ENCODE measurements around the gene ZBTB21.

Gene ZBTB21

GRCh38 chr21:42009831-42010506 lies at the start of gene ZBTB21:
Gene ZBTB21 (minus strand): TSS chr21:42010360. CDS start chr21:41994095, 16,265 bp downstream.
- peak; percentile 99 for DNase-seq

- DNase-seq: no peak
Measured at GRCh38 chr21:42059721-42060120, 49.6 kb upstream of the ZBTB21 start.

DNA sequence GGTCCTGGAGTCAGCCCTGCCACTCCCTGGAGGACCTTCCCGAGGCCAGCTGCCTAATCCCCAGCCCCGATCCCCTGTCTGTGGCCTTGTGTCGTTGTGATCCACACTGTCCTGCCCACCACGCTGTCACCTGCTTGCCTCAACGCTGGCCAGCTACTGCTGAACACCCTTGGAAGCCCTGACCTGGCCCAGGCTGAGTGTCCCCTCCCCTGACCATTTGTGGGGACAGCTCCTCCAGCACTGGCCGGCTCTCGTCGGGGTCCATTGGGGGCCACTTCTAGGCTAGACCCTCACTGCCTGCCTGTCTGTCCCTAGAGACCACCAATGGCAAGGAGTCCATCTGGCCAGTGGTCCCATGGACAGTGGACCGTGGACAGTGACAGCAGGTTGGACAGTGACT lies 49.0 kb upstream of the ZBTB21 start:
- no peak for DNase-seq

- no peak for DNase-seq
Measured at GRCh38 chr21:42058631-42059111, 48.5 kb upstream of the ZBTB21 start.

DNA sequence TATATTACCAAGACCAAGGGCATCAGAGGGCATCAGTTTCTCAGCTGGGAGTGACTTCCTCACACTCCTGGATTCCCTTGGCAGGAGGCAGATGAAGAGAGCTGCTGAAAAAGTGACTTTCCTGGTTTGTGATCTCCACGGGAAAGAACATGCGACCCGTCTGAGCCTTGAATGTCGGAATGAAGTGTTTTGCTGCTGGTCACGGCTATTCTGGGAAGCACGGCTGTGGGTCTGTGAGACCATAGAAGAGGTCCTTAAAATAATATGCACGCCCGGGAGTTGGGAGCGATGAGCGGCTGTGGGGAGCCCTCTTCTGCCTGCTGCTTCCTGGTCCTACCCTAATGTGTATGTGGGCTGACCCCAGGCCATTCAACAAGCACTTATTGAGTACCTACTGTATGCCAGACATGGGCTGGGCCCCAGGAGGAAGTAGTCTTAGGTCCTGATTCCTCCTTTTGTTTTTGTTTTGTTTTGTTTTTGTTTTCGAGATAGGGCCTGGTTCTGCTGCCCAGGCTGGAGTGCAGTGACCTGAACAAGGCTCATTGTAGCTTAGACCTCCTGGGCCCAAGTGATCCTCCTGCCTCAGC lies 47.8 kb upstream of the ZBTB21 start:
- no peak for DNase-seq

GRCh38 chr21:42056996-42057689 lies 47.0 kb upstream of the ZBTB21 start:
- DNase-seq: no peak

GRCh38 chr21:42056468-42056867 lies 46.3 kb upstream of the ZBTB21 start:
- DNase-seq: no peak

DNA sequence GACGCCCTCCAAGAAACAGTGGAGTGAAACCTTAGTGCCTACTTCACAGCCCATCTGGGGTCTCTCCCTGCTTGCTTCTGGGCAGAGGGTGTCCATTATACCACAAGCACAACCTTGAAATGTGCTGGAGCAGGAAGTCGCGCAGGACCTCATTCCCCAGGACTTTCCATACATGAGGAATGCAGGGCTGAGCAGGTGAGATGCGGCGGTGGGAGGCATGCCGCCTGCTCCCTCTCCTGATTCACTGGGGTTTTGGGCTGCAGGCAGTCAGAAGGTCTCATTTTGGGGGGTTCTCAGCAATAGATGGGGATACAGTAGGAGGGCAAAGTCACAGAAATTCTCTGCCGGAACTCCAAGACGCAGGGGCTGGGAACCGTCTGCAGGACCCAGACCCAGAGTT lies 45.3 kb upstream of the ZBTB21 start:
- DNase-seq: no peak

DNA sequence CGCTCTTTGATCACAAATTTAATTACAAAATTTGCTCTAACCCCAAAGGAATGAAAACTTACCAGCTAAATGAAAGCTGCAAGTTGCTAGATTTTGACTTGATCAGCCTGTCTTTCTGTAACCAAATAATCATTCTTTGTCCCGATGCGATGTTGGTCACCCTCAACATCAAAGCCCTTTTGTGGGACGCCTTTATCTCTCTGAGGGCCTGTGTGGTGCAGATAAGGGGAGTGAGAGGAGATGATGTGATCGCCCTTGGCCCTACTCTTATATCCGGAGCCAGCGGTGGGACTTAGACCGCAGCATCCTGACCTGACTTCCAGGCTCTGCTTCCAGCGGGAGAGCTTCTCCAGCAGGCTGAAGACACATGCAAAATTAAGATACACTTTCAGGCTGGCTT lies 41.6 kb upstream of the ZBTB21 start:
- DNase-seq: no peak

DNA sequence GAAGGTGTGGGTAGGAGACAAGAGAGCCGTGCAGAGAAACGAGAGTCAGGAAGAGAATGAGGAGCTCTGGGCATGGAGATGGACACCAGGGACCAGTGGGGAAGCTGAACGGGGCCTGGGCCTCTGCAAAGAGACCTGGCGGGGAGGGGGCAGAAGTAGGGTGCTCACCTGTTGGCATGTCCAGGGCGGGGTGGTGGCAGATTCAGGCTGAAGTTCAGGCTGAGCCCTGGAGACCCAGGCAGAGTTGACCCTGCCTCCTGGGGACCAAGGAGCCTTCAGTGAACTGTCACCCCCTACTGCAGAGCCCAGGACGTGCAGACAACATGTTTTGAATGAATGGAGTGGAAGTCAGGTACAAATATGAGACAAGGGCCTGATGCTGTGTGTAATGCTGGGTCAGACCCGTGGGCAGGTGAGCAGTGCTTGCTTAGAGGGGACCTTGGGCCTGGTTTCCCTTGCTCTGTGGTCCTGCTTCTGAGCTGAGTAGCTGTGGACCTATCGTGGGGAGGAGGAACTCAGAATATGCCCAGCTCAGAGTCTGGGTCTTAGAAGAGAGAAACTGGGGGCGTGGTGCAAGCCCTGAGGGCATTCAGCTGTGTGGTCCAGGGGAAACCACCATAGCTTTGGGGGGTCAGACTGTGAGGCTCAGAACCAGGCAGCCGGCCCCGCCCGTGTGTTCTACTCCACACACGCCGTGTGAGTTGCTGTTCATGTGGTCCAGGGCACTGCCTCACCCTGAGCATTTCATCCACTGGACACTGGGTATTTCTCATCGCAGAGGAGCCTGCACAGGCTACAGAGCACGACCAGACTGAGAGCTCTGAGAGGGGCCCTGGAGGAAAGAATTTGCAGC lies 39.6 kb upstream of the ZBTB21 start:
- no peak for DNase-seq

DNA sequence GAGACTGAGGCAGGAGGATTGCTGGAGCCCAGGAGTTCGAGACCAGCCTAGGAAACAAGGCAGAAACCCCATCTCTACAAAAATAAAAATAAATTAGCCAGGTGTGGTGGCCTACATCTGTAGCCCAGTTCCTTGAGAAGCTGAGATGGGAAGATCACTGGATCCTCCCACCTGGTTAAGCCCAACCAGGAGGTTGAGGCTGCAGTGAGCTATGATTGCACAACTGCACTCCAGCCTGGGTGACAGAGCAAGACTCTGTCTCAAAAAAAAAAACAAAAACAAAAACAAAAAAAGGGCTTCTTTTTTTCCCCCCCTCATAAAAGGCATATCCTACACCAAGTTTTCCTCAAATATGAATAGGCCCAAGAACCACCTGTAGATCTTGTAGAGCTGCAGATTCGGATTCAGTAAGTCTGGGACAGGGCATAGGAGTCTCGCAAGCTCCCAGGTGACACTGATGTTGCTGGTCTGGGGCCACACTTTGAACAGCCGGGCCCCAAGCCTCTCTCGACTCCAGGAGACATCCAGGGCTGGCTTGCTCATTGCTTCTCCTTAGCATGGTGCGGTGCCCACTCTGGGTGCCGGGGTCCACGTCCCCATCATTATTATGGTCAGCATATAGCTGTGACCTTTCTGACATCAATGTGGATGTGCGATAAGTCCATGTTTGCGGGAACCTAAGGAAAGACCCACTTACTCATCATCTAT lies 38.9 kb upstream of the ZBTB21 start:
- DNase-seq: no peak

- DNase-seq: no peak
Measured at GRCh38 chr21:42047821-42048613, 37.9 kb upstream of the ZBTB21 start.

DNA sequence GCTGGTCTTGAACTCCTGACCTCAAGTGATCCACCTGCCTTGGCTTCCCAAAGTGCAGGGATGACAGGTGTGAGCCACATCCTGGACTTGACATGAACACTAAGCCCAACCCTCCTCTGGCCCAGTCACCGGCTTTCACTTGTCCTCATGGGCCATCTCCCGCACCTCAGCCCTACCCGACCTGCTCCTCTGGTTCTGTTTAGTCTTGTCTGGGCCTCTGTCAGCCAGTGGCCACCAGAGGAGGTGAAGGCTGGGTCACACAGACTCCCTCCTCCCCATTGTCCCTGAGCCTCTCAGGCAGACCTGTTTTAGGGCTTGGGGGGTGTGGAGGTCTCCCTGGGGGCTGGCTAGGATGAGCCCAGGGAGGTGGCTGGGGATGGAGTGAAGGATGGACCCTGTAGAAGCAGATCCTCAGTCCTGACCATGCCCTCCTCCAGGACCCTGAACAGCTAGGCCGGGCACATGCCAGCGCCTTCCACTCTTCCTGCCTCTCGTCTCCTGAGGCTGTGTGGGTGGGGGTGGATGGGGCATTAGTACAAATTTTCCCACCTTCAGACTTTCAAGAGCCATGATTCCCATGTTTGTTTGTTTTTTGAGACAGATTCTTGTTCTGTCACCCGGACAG lies 34.8 kb upstream of the ZBTB21 start:
- no peak for DNase-seq

DNA sequence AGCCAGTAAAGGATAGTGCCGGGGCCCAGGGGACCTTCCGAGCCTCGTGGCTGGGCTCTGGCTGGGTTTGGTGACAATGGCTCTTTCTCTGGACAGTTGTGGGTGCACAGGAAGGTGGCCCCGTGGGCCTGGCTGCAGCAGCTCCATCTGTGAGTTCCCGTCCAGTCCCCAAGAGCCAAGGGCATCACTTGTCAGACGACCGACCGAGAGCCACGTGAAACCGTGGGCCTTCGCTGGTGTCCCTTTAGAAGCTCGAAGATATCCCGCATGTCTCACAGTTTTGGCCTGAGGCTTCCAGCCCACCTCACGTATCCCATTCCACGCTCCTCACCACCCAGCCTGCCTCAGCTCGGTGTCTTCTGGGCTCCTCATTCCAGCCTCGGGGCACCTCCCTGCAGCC lies 33.8 kb upstream of the ZBTB21 start:
- no peak for DNase-seq

DNA sequence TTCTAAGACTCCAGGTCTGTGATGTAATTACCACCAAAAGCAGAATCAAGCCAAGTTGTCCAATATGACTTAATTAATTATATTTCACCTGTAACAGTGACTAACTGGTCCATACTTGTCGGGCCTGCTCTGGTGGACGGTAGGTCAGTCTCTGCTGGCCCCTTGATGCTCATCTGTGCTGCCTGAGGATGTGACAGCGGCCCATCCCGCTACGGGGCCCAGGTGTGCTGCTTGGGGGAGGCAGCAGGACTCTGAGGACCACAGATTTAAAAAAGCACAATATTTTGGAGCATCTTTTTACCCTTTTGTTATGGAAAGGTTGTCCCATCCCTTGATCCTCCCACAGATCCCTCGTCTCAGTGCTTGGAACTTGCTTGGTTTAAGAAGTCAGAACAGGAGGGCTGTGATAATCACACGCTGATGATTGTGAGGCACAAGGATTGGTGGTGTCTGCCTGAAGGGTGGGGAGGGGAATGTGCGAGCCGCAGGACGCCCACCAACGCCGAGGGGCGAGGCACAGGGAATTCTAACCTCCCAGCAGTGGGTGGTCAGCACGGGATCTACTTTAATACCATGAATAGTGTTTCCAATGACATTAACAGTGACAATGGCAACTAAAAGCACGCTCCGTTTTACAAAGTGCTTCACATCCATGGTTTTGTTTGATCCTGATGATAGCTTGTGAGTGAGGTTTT lies 33.2 kb upstream of the ZBTB21 start:
- no peak for DNase-seq

DNA sequence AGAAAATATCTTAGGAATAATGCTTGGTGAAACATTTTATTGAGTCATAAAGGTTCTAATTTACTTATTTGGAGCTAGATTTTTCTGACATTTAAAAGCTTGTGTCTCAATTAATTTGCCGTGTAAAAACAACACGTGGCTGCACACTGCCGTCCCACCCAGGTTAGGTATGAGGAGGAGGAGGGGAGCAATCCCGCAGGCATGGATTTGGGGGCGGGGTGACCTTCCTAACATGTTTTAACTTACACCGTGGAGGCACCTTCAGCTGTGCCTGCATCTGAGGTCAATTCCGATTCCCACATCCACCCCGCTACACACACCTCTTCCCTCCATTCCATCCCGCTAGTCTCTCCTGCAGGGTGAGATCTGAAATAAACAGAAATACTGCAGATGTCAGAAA lies 32.5 kb upstream of the ZBTB21 start:
- DNase-seq: no peak

DNA sequence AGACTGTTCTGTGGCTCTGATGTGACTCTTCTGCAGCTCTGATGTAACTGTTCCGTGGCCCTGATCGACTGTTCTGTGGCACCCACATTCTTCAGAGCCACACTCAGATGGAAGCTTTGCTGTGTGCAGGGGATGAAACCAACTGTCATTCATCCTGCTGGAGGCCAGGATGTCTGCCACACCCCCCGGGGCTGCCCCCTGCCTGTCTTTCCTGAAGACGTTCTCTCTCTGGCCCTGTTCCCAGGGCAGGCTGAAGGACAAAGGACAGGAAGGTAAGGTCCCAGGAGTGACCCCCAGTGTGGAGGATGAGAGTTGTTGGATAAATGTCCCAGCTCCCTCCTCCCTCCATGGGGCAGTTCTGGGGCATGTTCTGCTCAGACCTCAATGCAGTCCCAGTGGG lies 31.6 kb upstream of the ZBTB21 start:
- no peak for DNase-seq

DNA sequence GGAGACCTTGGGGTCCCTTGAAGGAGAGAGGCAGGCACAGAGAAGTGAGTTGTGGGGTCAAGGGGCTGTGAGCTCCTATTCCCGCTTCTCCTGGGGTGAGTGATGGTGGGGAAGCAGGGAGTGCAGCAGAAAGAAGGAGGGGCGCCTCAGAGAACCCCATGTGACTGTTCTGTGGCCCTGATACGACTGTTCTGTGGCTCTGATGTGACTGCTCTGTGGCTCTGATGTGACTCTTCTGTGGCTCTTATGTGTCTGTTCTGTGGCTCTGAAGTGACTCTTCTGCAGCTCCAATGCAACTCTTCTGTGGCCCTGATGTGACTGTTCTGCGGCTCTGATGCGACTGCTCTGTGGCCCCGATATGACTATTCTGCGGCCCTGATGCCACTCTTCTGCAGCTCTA lies 31.1 kb upstream of the ZBTB21 start:
- DNase-seq: no peak

GRCh38 chr21:42040411-42041180 lies 30.4 kb upstream of the ZBTB21 start:
- no peak for DNase-seq

DNA sequence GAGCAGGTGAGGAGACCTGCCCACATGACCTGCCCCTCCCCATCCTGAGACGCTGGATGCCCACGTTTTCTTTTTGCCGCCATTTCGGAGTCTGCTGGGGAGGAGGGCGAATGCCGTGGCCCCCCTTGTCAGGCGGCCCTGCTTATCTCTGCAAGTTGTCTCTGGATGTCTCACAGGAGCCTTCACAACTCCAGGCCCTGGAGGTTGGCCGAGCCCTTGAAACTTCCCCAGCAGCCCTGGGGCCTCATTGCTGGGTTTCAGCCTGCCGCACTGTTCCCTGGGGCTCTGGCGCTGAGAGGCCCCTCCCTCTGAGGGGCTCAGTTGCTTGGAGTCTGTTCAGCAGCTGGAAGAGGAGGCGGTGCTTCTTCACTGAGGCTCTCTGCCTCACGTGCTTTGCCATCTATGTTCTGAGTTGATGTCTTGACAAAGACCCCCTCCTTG lies 29.8 kb upstream of the ZBTB21 start:
- DNase-seq: no peak
